Measurements from ENCODE around the gene GRAMD4. TPM values are rescaled to one million over a fixed set of nuclear protein-coding genes. Genes with fewer than 3 reads are reported as not detected.

Gene GRAMD4
- total and polyA plus RNA-seq, 10 of the 15 experiments (the other 5 are each of a cell fraction or from before 2014, with no cell fraction given): 0.21 to 45.5 (median 10.6) TPM

DNA sequence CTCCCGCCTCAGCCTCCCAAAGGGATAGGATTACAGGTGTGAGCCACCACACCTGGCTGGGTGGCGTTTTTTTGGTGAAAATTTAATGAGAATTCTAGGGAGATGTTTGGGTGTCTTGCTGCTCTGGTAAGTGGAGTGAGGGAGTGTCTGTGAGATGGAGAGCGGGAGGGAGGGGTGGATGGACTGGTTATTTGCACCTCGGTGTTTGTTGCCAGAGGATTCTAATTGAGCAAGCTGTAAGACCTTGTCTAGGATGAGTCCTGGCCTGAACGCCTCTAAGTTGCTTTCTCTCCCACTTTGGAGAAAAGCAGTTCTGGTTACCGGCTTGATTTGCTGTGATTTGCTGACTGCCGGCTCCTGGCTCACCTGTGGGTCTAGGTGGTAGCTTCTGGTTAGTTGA lies 22.0 kb upstream of the GRAMD4 start:
- intact Hi-C loops (cut with micrococcal nuclease; ENCODE audit: unreplicated experiment) (loop anchor here (10.0 kb wide), 1 partner anchor 177 kb away; no protein-coding TSS in a partner anchor), in situ Hi-C loops (cut with MboI) (no loop called here)
- FAIRE-seq: no peak
- no peak for DNase-seq (ENCODE audit: low read depth, low spot score)
- ChIA-PET POLR2A (no interaction called here), SMC1A (ENCODE audit: uncharacterized antibody, unreplicated experiment) (no interaction called here), CTCF (interaction anchor here (0.7 kb wide), 1 partner anchor 15 kb away, joined by 4 read pairs; no protein-coding TSS in a partner anchor), RAD21 (ENCODE audit: unreplicated experiment) (no interaction called here)
- H3K4me2 ChIP-seq (ENCODE audit: control insufficient read depth, insufficient read depth): no peak overlapping the region
- H3K4me1 ChIP-seq (ENCODE audit: control insufficient read depth, insufficient read depth, low read length): peaks cover 3% of the 10 kb centered on the region
- no peak overlapping the region for H2AFZ ChIP-seq (ENCODE audit: control insufficient read depth, low read depth, low read length)
- no peaks in the 10 kb centered on the region for H3K27me3 ChIP-seq (replicated peaks in 1 of 2; ENCODE audit: control insufficient read depth in 2 of 2, insufficient read depth in 2 of 2, low read length in 1 of 2)
- TF ChIP-seq BRCA1 (IDR thresholded peaks at IDR 0.05; ENCODE audit: low read depth, low read length): no peak
- ATAC-seq: no peak
- no peak overlapping the region for H3K9ac ChIP-seq (ENCODE audit: control insufficient read depth, insufficient read depth, low read length)
- WGBS (ENCODE audit: insufficient coverage, insufficient replicate concordance, low lambda C conversion rate, missing lambda C conversion rate): 74% methylated on average over 7 of the region's 7 CpGs
- no peaks in the 10 kb centered on the region for H4K20me1 ChIP-seq (ENCODE audit: control insufficient read depth, insufficient read depth)
- no peak overlapping the region for H3K27ac ChIP-seq (ENCODE audit: control insufficient read depth, insufficient read depth)
- no peaks in the 10 kb centered on the region for H3K9me3 ChIP-seq (replicated peaks; ENCODE audit: control insufficient read depth, insufficient read depth, low read length)
- no peaks in the 10 kb centered on the region; a peak in 2 of 4 replicates for H3K36me3 ChIP-seq (ENCODE audit: control insufficient read depth in 2 of 2, insufficient read depth in 2 of 2, low read length in 1 of 2)
- BruUV-seq (replicated peaks): no TSS peak
- H3K79me2 ChIP-seq (ENCODE audit: control insufficient read depth, insufficient read depth, low read length): no peaks in the 10 kb centered on the region
- no peak overlapping the region for H3K4me3 ChIP-seq

GRCh38 chr22:46598737-46599424 lies 21.3 kb upstream of the GRAMD4 start:
- TF ChIP-seq NR2C2 (IDR thresholded peaks at IDR 0.05; ENCODE audit: borderline replicate concordance, control insufficient read depth, insufficient read length, low read depth) (no peak), GATAD2B (conservative IDR thresholded peaks at IDR 0.05; ENCODE audit: low read depth) (no peak), RAD21 (IDR thresholded peaks at IDR 0.05; ENCODE audit: insufficient read depth, low read depth, low read length) (no peak), RAD51 (IDR thresholded peaks at IDR 0.05) (no peak), ZNF217 (IDR thresholded peaks at IDR 0.05) (no peak), IRF3 (IDR thresholded peaks at IDR 0.05) (no peak), RBBP5 (conservative IDR thresholded peaks at IDR 0.05) (no peak), NR2F1 (conservative IDR thresholded peaks at IDR 0.05) (no peak)
- in situ Hi-C loops (cut with MboI): no loop called here

More at GRCh38 chr22:46598737-46599424, 21.3 kb upstream of the GRAMD4 start:
- ChIA-PET RAD21 (ENCODE audit: unreplicated experiment) (interaction anchor here (0.5 kb wide), 1 partner anchor 136 kb away, joined by 3 read pairs; no protein-coding TSS in a partner anchor), POLR2A (no interaction called here), SMC1A (ENCODE audit: uncharacterized antibody, unreplicated experiment) (interaction anchor here (0.8 to 1.1 kb wide), 2 partner anchors 11 to 135 kb away, joined by 3 read pairs; no protein-coding TSS in a partner anchor), CTCF (interaction anchor here (0.7 kb wide), 1 partner anchor 14 kb away, joined by 4 read pairs; no protein-coding TSS in a partner anchor)
- intact Hi-C loops (cut with micrococcal nuclease; ENCODE audit: unreplicated experiment): loop anchor here (10.0 kb wide), 1 partner anchor 176 kb away; no protein-coding TSS in a partner anchor
- H3K9ac ChIP-seq (ENCODE audit: control insufficient read depth, insufficient read depth, low read length): no peak overlapping the region
- H3K27ac ChIP-seq (ENCODE audit: control insufficient read depth, insufficient read depth): no peak overlapping the region
- no peak for DNase-seq (ENCODE audit: low read depth, low spot score)
- H3K79me2 ChIP-seq (ENCODE audit: control insufficient read depth, insufficient read depth, low read length): no peaks in the 10 kb centered on the region
- H3K9me3 ChIP-seq (replicated peaks; ENCODE audit: control insufficient read depth, insufficient read depth, low read length): no peaks in the 10 kb centered on the region
- WGBS (ENCODE audit: insufficient coverage, insufficient replicate concordance, low lambda C conversion rate, missing lambda C conversion rate): 57% methylated on average over 16 of the region's 18 CpGs
- no TSS peak for BruUV-seq (replicated peaks)
- no peaks in the 10 kb centered on the region; the same call in 1 of the 2 replicates for H3K4me1 ChIP-seq (ENCODE audit: control insufficient read depth, insufficient read depth, low read length)
- no peak overlapping the region for H3K4me3 ChIP-seq
- H3K36me3 ChIP-seq (ENCODE audit: control insufficient read depth in 2 of 2, insufficient read depth in 2 of 2, low read length in 1 of 2): no peaks in the 10 kb centered on the region; a peak in 2 of 4 replicates
- H2AFZ ChIP-seq (ENCODE audit: control insufficient read depth, low read depth, low read length): no peak overlapping the region
- FAIRE-seq: no peak
- H3K27me3 ChIP-seq (replicated peaks in 1 of 2; ENCODE audit: control insufficient read depth in 2 of 2, insufficient read depth in 2 of 2, low read length in 1 of 2): no peaks in the 10 kb centered on the region
- no peaks in the 10 kb centered on the region for H4K20me1 ChIP-seq (ENCODE audit: control insufficient read depth, insufficient read depth)
- no peak overlapping the region for H3K4me2 ChIP-seq (ENCODE audit: control insufficient read depth, insufficient read depth)
- no peak for ATAC-seq
